GM21619 (cell line): ENCODE results near the gene TRIM46.
"Not testable (repeated sequence)": the region's sequence is repeated elsewhere in the genome, so short reads cannot be mapped to it uniquely, and the experiment has no call there.

ENCODE experiments used
- ATAC-seq: cut with Tn5 transposase; IDR thresholded peaks from one replicate; pipeline ENCODE4 v1.9.1; 2021; ENCODE audit not compliant: unreplicated experiment

Gene TRIM46

GRCh38 chr1:155136748-155137147 is 36.9 kb upstream of the TRIM46 start:
- ATAC-seq = no peak

- no peak for ATAC-seq
These were observed 36.3 kb upstream of the TRIM46 start for GRCh38 chr1:155137154-155137949.

- peak; percentile 66 for ATAC-seq
These were observed 33.6 kb upstream of the TRIM46 start, which contains the start of gene DPM3 for GRCh38 chr1:155139895-155140629. Gene DPM3 (minus strand): TSS chr1:155140531. CDS start chr1:155140240, 291 bp downstream.

GRCh38 chr1:155140630-155140953 is 33.1 kb upstream of the TRIM46 start:
- no peak for ATAC-seq

- ATAC-seq = no peak
These were observed 31.9 kb upstream of the TRIM46 start for GRCh38 chr1:155141749-155142148.

GRCh38 chr1:155145491-155145890 is 28.2 kb upstream of the TRIM46 start:
- no peak for ATAC-seq

- ATAC-seq = not testable (repeated sequence)
These were observed 17.5 kb upstream of the TRIM46 start for GRCh38 chr1:155155996-155156643.

- ATAC-seq = no peak
These were observed 14.7 kb upstream of the TRIM46 start for GRCh38 chr1:155158991-155159390.

GRCh38 chr1:155160128-155160527 is 13.5 kb upstream of the TRIM46 start:
- no peak for ATAC-seq

- ATAC-seq = not testable (repeated sequence)
These were observed 11.0 kb upstream of the TRIM46 start for GRCh38 chr1:155162631-155163030.

GRCh38 chr1:155163785-155164184 is 9.9 kb upstream of the TRIM46 start:
- ATAC-seq = not testable (repeated sequence)

- not testable (repeated sequence) for ATAC-seq
These were observed 9.0 kb upstream of the TRIM46 start for GRCh38 chr1:155164625-155165024.

- ATAC-seq = no peak
These were observed 7.6 kb upstream of the TRIM46 start for GRCh38 chr1:155166051-155166470.

GRCh38 chr1:155166471-155167165 is 7.0 kb upstream of the TRIM46 start:
- no peak for ATAC-seq

- no peak for ATAC-seq
These were observed 6.2 kb upstream of the TRIM46 start for GRCh38 chr1:155167166-155168104.

- not testable (repeated sequence) for ATAC-seq
These were observed 5.6 kb upstream of the TRIM46 start for GRCh38 chr1:155168105-155168445.

GRCh38 chr1:155168456-155169210 is 5.0 kb upstream of the TRIM46 start:
- no peak for ATAC-seq

GRCh38 chr1:155169541-155169940 is 4.1 kb upstream of the TRIM46 start:
- ATAC-seq = no peak

GRCh38 chr1:155170101-155170785 is 3.4 kb upstream of the TRIM46 start:
- no peak for ATAC-seq
